HG03378 (cell line): ENCODE measurements around the gene DEAF1.
"Not testable (repeated sequence)": the region's sequence is repeated elsewhere in the genome, so short reads cannot be mapped to it uniquely, and the experiment has no call there.

Experiments used
- ATAC-seq: cut with Tn5 transposase; IDR thresholded peaks from one replicate; pipeline ENCODE4 v1.9.1; 2021; ENCODE audit warnings: mild to moderate bottlenecking, moderate library complexity; ENCODE audit not compliant: unreplicated experiment

DEAF1 gene

DNA sequence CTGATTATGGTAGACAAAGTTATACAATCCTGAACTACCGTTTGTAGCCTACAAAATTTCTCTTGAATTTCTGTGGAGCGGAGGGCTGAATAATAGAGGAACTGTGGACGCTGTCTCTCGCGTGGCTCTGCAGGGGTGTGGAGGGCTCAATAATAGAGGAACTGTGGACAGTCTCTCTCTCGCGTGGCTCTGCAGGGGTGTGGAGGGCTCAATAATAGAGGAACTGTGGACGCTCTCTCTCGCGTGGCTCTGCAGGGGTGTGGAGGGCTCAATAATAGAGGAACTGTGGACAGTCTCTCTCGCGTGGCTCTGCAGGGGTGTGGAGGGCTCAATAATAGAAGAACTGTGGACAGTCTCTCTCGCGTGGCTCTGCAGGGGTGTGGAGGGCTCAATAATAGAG, 41.9 kb downstream of the DEAF1 start:
- ATAC-seq: not testable (repeated sequence)

DNA sequence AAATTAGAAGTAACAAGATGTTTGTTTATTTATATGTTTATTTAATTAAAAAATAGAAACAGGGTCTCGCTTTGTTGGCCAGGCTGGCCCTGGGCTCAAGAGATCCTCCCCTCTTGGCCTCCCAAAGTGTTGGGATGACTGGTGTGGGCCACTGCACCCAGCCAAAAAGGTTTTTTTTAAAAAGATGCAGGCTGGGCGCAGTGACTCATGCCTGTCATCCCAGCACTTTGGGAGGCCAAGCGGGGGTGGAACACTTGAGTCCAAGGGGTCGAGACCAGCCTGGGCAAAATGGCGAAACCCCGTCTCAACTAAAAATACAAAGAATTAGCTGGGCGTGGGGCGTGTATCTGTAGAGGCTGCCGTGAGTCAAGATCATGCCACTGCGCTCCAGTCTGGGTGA, 44.5 kb downstream of the DEAF1 start:
- no peak for ATAC-seq

DNA sequence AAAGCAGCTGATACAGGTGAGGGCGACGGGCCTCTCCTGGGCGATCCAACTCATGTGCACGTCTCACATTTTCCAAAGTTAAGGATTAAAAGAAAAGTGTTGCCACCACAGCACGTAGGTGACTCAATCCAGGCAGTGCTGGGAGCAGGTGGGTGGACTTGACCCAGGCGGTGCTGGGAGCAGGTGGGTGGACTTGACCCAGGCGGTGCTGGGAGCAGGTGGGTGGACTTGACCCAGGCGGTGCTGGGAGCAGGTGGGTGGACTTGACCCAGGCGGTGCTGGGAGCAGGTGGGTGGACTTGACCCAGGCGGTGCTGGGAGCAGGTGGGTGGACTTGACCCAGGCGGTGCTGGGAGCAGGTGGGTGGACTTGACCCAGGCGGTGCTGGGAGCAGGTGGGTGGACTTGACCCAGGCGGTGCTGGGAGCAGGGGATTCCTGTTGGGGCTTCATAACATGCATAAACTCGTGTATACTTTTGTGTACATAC, 47.3 kb downstream of the DEAF1 start:
- ATAC-seq: not testable (repeated sequence)

DNA sequence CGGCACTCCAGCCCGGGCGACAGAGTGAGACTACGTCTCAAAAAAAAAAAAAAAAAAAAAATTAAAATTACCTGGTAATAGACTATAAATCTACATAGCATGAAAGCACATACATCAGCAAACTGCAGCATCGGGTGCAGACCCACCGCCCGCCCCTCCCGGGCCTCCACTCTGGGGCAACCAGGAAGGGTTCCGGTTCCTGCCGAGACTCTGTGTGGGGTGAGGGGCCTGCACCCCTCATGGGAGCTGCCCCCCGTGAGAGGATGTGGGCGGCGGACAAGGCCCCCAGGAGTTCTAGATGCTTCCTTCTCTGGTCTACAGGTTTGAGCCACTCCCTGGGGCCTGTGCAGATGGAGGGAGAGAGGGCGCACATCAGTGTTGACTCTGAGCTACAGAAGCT, 48.8 kb downstream of the DEAF1 start:
- ATAC-seq: no peak

DNA sequence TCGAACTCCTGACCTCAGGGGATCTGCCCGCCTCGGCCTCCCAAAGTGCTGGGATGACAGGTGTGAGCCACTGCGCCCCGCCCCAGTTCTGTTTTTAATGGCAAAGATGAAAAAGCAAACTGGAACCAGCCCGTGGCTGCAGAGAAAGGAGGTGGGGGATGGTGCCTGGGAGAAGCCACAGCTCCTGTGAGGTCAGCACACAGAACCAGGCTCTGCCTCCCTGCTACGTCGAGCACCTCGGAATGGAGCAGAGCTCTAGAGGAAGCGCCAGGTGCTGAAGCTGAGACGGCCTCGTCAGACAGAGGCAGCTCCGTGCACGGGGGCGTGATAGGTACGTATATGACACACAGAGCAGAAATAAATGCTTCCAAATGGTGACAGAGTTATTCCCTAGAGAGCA, 49.5 kb downstream of the DEAF1 start:
- no peak for ATAC-seq

DNA sequence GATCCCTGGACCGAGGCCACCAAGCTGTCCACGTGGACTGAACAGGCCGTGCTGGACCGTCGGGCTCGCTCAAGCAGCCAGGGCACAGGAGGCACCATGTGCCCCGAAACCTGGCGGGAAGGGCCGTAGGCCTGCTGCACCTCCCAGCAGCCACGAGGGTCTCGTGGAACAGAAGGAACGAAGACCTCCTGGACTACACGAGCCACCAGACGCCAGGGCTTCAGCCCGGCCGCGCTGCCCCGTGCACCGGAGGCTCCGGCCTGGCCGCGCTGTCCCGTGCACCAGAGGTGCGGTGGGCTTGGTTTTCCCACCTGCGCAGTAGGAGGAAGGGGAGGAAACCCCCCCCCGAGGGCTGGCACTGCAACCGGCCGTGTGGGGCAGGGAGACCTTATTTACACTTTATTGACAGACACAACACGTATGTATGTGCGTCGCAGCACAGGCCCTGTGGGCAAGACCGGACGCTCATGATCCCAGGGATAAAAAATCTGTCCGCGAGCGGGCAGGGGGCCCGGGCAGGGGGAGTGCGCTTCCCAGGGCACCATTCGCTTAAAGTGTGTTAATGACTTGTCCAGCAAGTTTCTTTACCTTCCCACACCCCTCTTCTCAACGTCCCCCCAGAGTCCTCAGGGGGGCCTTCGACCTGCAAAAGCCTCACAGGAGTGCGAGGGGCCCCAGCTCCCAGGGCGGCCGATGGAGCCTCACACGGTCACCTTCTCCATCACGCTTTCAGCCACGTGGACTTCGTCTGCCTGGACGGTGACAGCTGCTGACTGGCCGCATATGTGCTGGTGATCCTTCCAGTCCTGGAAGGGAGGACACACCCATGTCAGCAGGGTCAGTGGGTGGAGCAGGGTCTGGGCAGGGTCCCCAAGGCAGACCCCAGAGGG, 50.9 kb downstream of the DEAF1 start:
- ATAC-seq: no peak

DNA sequence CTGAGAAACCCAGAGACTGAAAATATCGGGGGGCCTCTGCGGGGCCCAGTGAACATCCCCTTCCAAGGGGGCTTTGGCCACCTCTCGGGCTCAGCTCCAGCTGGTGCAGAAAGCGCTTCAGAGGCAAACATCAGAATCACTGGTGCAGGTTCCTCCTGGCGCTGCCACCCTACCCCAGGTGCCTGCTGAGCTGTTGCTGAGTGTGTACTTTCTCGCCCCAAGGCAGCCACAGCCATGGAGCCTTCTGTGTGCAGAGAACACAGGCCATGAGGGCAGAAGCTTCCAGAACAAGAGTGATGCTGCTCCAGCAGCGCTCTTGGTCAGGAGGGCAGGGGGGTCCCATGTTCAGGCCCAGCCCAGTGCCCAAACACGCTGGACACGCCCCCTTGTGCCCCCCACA, 51.7 kb downstream of the DEAF1 start:
- no peak for ATAC-seq

DNA sequence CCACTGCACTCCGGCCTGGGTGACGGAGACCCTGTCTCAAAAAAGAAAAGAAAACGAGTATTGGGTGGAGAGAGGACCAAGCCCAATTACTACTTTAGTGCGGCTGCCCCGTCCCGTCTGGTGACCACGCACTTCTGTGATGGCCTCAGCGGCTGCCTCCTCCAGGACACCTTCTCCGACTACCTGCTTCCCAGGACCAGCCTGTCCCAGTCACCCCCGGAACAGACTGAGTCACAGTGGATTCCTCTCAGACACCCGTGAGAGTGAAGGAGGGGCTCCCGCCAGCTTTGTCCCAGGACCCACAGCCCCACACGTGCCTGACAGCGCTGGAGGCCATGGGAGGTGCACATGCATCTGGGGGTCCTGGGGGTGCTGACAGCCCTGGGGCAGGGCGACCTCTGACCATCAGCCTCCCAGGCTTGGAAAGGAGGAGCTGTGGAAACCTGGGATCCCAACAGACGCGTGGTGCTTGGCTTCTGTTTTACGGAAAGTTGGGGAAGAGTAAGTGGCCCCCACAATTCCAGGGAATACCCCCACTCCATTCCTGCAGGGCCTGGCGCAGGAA, 53.1 kb downstream of the DEAF1 start:
- ATAC-seq: no peak

DNA sequence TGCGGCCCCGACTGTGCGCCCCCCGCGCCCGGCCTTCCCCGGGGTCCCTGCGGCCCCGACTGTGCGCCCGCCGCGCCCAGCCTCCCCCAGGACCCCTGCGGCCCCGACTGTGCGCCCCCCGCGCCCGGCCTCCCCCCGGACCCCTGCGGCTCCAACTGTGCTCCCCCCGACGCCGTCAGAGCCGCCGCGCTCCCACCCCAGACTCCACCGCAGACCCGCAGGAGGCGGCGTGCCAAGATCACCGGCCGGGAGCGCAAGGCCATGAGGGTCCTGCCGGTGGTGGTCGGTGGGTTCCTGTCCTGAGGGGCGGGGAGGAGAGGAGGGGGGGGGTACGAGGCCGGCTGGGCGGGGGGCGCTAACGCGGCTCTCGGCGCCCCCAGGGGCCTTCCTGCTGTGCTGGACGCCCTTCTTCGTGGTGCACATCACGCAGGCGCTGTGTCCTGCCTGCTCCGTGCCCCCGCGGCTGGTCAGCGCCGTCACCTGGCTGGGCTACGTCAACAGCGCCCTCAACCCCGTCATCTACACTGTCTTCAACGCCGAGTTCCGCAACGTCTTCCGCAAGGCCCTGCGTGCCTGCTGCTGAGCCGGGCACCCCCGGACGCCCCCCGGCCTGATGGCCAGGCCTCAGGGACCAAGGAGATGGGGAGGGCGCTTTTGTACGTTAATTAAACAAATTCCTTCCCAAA, 54.9 kb downstream of the DEAF1 start:
- ATAC-seq: no peak

DNA sequence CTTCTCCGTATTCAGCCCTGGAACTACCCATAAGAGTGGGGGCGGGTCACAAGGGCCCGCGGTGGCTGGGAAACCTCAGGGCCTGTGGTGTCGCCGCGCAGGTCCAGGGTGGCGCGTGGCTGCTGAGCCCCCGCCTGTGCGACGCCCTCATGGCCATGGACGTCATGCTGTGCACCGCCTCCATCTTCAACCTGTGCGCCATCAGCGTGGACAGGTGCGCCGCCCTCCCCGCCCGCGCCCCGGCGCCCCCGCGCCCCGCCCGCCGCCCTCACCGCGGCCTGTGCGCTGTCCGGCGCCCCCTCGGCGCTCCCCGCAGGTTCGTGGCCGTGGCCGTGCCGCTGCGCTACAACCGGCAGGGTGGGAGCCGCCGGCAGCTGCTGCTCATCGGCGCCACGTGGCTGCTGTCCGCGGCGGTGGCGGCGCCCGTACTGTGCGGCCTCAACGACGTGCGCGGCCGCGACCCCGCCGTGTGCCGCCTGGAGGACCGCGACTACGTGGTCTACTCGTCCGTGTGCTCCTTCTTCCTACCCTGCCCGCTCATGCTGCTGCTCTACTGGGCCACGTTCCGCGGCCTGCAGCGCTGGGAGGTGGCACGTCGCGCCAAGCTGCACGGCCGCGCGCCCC, 55.6 kb downstream of the DEAF1 start:
- no peak for ATAC-seq

DNA sequence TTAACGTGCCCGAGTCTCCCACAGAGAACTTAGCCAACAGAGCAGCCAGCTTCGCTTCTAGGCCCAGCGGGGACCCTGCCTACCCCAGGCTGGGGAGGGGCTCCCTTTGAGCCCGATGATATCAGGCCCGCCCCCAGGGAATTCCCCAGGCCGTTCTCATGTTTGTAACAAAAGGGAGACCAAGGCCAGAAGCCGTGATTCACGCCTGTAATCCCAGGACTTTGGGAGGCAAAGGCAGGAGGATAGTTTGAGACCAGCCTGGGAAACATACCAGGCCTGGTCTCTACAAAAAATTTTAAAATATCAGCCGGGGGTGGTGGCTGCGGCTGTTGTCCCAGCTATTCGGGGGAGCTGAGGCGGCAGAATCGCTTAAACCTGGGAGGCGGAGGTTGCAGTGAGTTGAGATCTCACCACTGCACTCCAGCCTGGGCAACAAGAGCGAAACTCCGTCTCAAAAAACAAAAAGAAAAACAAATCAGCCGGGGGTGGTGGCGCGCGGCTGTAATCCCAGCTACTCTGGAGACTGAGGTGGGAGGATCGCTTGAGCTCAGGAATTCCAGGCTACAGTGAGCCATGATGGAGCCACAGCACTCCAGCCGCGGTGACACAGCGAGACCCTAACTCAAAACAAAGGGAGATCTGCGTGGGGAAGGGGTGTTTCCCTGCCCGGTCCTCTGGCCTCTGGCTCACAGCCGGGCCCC, 56.2 kb downstream of the DEAF1 start:
- no peak for ATAC-seq

DNA sequence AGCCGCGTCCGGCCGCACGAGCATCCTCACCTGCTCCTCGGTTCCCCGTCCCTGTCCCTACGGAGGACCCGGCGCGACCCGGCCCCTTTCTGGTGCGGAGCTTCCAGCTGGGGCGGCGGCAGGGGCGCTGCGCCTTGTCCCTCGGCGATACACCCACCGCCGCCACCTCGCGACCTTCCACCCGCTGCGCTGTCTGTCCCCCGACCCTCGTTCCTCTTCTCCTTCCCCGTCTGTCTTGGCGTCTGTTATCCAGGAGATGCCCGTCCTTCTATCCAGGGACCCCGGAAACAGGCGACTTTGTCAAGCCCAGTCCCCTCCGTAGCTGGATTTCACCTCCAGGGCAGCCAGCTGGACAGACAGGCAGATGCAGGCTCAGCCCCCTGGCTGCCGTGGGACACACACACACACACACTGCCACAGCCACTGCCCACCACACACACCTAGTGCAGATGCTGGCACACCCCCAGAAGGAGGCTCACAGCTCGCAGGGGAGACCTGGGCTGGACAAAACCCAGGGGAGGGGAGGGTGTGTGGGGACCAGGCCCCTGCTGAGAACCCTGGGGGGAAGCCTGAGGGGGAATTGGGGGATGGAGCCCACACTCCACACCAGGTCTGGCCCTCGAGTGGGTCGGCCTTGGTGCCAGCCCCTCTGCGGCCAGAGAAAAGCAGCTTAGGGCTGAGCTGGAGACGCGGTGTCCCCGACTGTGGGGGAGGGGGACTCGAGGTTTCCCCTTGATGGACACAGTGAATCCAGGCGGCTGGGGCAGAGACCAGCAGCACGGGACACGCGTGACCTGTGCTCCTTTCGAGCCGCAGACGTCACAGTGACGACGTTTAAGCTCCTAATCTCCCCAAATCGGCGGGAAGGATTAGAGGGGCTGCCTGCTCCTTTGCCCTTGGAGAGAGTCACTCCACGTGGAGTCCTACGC, 57.2 kb downstream of the DEAF1 start:
- ATAC-seq: no peak

DNA sequence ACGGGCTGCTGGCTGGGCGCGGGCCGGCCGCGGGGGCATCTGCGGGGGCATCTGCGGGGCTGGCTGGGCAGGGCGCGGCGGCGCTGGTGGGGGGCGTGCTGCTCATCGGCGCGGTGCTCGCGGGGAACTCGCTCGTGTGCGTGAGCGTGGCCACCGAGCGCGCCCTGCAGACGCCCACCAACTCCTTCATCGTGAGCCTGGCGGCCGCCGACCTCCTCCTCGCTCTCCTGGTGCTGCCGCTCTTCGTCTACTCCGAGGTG, 57.8 kb downstream of the DEAF1 start:
- no peak for ATAC-seq

DNA sequence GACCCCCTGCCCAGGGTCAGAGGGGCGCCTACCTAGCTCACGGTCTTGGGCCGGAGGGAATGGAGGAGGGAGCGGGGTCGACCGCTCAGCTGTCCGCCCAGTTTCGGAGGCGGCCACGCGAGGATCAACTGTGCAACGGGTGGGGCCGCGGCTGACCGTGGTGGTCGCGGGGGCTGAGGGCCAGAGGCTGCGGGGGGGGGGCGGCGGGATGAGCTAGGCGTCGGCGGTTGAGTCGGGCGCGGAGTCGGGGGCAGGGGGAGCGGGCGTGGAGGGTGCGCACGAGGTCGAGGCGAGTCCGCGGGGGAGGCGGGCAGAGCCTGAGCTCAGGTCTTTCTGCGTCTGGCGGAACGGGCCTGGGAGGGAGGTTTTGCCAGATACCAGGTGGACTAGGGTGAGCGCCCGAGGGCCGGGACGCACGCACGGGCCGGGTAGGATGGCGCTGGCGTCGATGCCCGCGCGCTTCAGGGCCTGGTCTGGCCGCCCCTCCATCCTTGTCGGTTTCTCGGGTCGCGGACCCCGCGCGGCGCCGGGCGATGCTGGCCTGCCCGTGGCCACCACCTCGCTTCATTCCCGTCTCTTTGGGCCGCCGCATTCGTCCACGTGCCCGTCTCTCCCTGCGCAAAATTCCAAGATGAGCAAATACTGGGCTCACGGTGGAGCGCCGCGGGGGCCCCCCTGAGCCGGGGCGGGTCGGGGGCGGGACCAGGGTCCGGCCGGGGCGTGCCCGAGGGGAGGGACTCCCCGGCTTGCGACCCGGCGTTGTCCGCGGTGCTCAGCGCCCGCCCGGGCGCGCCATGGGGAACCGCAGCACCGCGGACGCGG, 58.3 kb downstream of the DEAF1 start, which contains the start of gene DRD4:
TSS of gene DRD4 (plus strand) at position 759 of the 822 bp plus-strand sequence. CDS start at position 795, 36 bp downstream.
- ATAC-seq: no peak

DNA sequence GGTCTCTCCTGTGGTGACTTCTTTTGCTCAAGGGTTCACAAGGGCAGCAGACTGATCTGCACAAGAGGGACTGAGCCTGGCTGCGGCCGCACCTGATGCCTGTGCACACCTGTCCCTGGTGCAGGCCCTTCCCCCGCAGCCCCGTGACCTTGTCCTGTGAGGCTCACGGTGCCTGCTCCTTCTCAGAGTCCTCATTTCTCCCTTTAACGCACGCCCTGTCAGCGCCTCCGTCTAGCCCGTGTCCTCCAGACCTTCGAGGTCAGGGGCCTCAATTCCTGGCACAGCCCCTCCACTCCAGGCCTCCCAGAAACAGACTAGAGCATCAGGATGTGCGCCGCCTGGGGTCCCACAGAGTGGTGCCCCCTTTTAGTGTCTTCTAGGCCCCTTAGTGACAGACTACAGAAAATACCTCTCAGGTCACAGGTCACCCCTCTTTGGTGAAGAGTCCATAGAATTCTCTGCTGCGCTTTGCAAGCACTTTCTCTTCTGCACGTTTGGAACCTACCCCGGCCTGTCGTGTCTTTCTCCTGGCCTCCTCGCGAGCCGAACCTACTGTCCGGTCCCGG, 59.0 kb downstream of the DEAF1 start:
- ATAC-seq: no peak

DNA sequence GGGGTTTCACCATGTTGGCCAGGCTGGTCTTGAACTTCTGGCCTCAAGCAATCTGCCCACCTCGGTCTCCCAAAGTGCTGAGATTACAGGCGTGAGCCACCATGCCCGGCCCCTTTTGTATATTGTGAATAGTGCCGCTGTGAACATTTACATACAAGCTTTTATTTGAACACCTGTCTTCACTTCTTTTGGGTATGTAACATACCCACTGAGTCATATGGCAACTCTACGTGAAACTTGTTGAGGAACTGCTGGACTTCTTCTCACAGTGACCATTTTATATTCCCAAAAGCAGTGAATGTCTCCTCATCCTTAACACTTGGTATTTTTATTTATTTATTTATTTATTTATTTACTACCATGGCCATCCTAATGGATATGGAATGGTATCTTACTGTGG, 64.2 kb downstream of the DEAF1 start:
- ATAC-seq: no peak

DNA sequence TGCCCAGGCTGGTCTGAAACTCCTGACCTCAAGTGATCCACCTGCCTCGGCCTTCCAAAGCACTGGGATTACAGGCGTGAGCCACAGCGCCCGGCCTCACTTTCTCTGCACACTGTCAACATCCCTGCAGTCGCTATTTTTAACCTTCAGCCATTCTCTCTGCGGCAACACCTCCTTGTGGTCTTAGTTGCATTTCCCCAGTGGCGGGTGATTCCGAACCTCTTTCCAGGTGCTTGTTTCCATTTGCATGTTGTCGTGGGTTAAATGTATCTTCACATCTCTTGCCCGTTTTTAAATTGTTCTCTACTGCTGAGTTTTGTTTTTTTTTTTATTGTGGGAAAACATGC, 65.8 kb downstream of the DEAF1 start:
- no peak for ATAC-seq

DNA sequence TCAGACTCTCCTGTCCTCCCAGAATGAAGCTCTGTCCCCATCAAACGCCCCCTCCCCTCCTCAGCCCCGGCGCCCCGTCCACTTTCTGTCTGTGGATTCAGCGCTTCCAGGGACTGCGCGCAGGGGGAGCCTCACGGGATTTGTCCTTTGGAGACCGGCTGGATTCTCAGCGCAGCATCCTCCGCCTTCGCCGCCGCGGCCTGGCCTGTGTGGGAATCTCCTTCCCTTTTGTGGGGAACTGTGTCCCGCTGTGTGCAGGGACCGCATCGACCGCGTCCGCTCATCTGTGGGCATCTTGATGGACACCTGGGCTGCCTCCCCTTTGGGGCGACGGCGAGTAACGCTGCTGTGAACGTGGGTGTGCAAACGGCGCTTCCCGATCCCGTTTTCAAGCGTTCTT, 67.0 kb downstream of the DEAF1 start:
- ATAC-seq: no peak

DNA sequence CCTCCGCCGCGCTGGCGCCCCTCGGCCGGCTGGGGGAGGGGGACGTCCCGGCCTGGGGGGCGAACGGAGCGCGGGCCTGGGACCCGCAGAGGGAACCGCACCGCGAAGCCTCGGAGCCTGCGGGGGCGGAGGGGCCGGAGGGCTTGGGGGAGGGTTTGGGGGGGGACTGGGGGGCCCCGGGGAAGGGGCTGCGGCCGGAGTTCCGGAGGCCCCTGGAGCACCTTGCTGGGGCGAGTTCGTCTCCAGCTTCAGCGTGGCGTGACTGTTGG, 67.8 kb downstream of the DEAF1 start:
- no peak for ATAC-seq
